SJCRH30 (cell line): ENCODE measurements around the gene ALG14. TPM values are rescaled to one million over a fixed set of nuclear protein-coding genes. Genes with fewer than 3 reads are reported as not detected.
"Not testable (repeated sequence)": the region's sequence is repeated elsewhere in the genome, so short reads cannot be mapped to it uniquely, and the experiment has no call there.

Source experiments
- DNase-seq, 2 experiments: peaks; one replicate each; pipeline ENCODE4 v3.0.0-alpha.2; 2015 to 2020
- H3K27ac ChIP-seq: fragments of 250-450 bp; sonication (Bioruptor Pico); 2 replicates; pipeline ENCODE4 v1.5.1; 2020; ENCODE audit warnings: mild to moderate bottlenecking, moderate library complexity
- H3K27me3 ChIP-seq: fragments of 250-450 bp; sonication (Bioruptor Pico); 2 replicates; pipeline ENCODE4 v1.5.1; 2020; ENCODE audit warnings: mild to moderate bottlenecking, moderate library complexity
- H3K36me3 ChIP-seq: fragments of 250-450 bp; sonication (Bioruptor Pico); 2 replicates; pipeline ENCODE4 v1.5.1; 2020; ENCODE audit warnings: mild to moderate bottlenecking, moderate library complexity
- H3K4me1 ChIP-seq: fragments of 250-450 bp; sonication (Bioruptor Pico); 2 replicates; pipeline ENCODE4 v1.5.1; 2020; ENCODE audit warnings: mild to moderate bottlenecking, moderate library complexity
- H3K4me3 ChIP-seq: fragments of 250-450 bp; sonication (Bioruptor Pico); 2 replicates; pipeline ENCODE4 v1.5.1; 2020; ENCODE audit warnings: mild to moderate bottlenecking, moderate library complexity
- H3K9me3 ChIP-seq: fragments of 250-450 bp; sonication (Bioruptor Pico); replicated peaks from 2 replicates; pipeline ENCODE4 v1.5.1; 2020; ENCODE audit warnings: mild to moderate bottlenecking, moderate library complexity
- total RNA-seq: library from RNA; depleted of rRNA; stranded (reverse); fragments of >200 nt; shearing (Covaris generic); gene quantifications from 2 replicates; pipeline ENCODE4 v1.2.3, GENCODE V29; 2014

Gene ALG14
- total RNA-seq, 1 experiment from 2014 or later, result 5.5 TPM

GRCh38 chr1:95096218-95096841 is 23.6 kb upstream of the ALG14 start:
- Histone ChIP-seq H3K36me3 (no peaks in the 10 kb centered on the region), H3K27ac (no peak overlapping the region), H3K4me3 (no peak overlapping the region), H3K27me3 (no peaks in the 10 kb centered on the region), H3K4me1 (no peaks in the 10 kb centered on the region), H3K9me3 (no peaks in the 10 kb centered on the region)
- DNase-seq, result no peak

- H3K4me1 ChIP-seq, result no peaks in the 10 kb centered on the region
- H3K27me3 ChIP-seq, result no peaks in the 10 kb centered on the region
- no peaks in the 10 kb centered on the region for H3K36me3 ChIP-seq
- no peak overlapping the region for H3K27ac ChIP-seq
- H3K4me3 ChIP-seq, result no peak overlapping the region
- H3K9me3 ChIP-seq, result no peaks in the 10 kb centered on the region
- DNase-seq, result no peak
Measured at GRCh38 chr1:95095833-95096217, 23.1 kb upstream of the ALG14 start.

DNA sequence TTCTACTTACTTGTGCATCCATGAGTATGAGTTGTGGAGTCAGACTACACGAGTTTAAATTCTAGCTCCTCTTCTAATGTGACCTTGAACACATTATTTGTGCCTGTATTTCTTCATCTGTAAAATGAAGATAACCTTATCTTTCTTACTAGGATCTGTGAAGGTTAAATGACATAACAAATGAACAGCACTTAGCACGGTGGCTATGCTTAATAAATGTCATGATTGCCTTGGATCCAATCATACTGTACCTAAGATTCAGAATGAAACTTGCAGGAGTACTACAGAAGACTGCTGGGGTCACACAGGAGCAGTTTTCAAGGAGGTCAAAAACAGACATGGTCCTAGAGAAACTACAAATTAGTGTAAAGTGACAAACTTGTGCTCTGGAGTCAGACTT is 22.2 kb upstream of the ALG14 start:
- no peak overlapping the region for H3K27ac ChIP-seq
- peaks cover 3% of the 10 kb centered on the region; the same call in 1 of the 2 replicates for H3K9me3 ChIP-seq
- no peaks in the 10 kb centered on the region for H3K27me3 ChIP-seq

DNA sequence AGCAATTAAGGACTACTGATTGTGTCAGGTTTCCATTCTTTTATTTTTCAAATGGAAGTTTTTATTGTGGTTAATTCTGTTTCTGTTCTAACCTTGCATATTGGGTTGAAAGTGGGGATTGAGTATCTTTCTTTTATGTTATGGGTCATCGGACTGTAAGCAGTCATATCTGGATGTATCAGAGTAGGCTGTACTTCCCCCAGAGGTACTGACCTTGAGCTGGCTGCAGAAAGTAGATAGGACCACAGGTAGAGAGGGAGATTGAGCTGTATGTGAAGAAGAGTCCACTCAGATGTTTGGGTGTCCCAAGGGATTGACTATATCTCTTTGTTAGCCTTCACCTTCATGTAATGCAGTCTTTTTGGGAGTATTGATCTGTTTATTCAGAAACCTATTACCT is 20.5 kb upstream of the ALG14 start:
- no peaks in the 10 kb centered on the region for H3K36me3 ChIP-seq
- H3K27ac ChIP-seq, result no peak overlapping the region
- no peaks in the 10 kb centered on the region for H3K27me3 ChIP-seq

More for the DNA sequence above, 22.2 kb upstream of the ALG14 start:
- no peaks in the 10 kb centered on the region for H3K36me3 ChIP-seq
- no peak overlapping the region for H3K4me3 ChIP-seq
- no peak for DNase-seq
- no peaks in the 10 kb centered on the region for H3K4me1 ChIP-seq

DNA sequence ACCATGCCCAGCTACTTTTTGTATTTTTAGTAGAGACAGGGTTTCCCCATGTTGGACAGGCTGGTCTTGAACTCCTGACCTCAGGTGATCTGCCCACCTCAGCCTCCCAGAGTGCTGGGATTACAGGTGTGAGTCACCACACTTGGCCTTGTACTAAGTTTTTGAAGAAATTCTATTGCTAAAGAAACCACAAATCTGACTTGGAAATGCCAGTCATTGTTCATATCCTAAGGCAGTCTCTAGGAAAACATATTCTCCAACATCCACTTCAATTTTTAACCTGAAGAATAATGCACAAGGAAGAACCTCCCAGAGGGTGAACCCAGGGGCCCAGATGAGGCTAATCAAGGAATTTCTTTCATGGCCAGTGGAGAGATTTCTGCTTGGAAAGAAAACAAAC is 20.1 kb upstream of the ALG14 start:
- H3K27ac ChIP-seq, H3K27me3 ChIP-seq, DNase-seq, H3K9me3 ChIP-seq, H3K4me3 ChIP-seq, H3K4me1 ChIP-seq, H3K36me3 ChIP-seq: not testable (repeated sequence)

More for the DNA sequence above, 20.5 kb upstream of the ALG14 start:
- DNase-seq, result no peak
- Histone ChIP-seq H3K4me3 (no peak overlapping the region), H3K4me1 (no peaks in the 10 kb centered on the region), H3K9me3 (peaks cover 7% of the 10 kb centered on the region; the same call in 1 of the 2 replicates)

DNA sequence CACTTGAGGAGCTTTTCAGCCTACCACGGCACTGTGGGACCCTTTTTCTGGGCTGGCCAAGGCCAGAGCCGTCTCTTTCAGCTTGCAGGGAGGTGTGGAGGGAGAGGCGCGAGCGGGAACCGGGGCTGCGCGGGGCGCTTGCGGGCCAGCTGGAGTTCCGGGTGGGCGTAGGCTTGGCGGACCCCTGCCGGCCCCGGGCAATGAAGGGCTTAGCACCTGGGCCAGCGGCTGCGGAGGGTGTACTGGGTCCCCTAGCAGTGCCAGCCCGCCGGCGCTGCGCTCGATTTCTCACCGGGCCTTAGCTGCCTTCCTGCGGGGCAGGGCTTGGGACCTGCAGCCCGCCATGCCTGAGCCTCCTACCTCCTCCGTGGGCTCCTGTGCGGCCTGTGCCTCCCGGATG is 18.5 kb upstream of the ALG14 start:
- not testable (repeated sequence) for H3K4me3 ChIP-seq, H3K36me3 ChIP-seq, H3K27ac ChIP-seq, H3K9me3 ChIP-seq, H3K27me3 ChIP-seq, DNase-seq
- peaks cover 13% of the 10 kb centered on the region for H3K4me1 ChIP-seq

GRCh38 chr1:95089650-95090287 is 17.0 kb upstream of the ALG14 start:
- no peak for DNase-seq
- peaks cover 18% of the 10 kb centered on the region for H3K4me1 ChIP-seq
- H3K27ac ChIP-seq, result no peak overlapping the region
- peaks cover 7% of the 10 kb centered on the region; the same call in 1 of the 2 replicates for H3K9me3 ChIP-seq
- no peak overlapping the region for H3K4me3 ChIP-seq
- no peaks in the 10 kb centered on the region for H3K36me3 ChIP-seq
- no peaks in the 10 kb centered on the region for H3K27me3 ChIP-seq

- Histone ChIP-seq H3K9me3 (peaks cover 7% of the 10 kb centered on the region; the same call in 1 of the 2 replicates), H3K4me1 (peaks cover 18% of the 10 kb centered on the region), H3K27ac (no peak overlapping the region), H3K27me3 (no peaks in the 10 kb centered on the region), H3K4me3 (no peak overlapping the region), H3K36me3 (no peaks in the 10 kb centered on the region)
- no peak for DNase-seq
Measured at GRCh38 chr1:95088303-95088702, 15.6 kb upstream of the ALG14 start.

DNA sequence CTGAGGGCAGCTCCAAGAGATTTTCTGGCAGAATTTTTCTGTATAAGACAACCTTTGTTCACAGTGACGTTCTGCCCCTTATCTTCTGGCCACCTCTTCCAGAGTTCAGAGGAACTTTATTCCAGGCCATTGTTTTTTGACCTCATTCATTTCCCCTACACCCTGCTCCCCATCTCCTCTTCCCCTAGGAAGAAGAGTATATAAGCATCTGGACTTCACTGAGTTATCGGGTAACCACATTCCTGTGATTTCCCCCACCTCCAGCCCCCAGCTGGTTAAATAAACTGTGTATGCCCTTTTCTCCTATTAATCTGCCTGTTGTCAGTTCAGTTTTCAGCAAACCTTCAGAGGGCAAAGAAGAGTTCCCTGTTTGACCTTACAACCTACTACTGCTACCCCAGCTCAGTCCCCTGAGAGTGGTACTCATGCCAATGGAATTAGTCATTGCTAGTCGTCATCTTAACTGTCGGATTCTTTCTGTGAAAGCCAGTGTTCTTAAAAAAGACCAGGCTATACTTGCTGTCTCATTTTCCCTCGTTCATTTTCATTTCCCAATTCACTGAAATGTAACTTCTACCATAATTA is 14.3 kb upstream of the ALG14 start:
- Histone ChIP-seq H3K27me3 (no peaks in the 10 kb centered on the region), H3K9me3 (peaks cover 7% of the 10 kb centered on the region; the same call in 1 of the 2 replicates), H3K4me3 (0 out of 2 replicates have a peak overlapping the region, but pooled peaks have one; percentile 3), H3K27ac (peak overlapping the region; percentile 65), H3K4me1 (peaks cover 18% of the 10 kb centered on the region), H3K36me3 (no peaks in the 10 kb centered on the region)
- DNase-seq, result peak; percentile 87 to 90

- Histone ChIP-seq H3K36me3 (no peaks in the 10 kb centered on the region), H3K9me3 (0 out of 2 replicates have a peak, but pooled peaks cover 4% of the 10 kb centered on the region), H3K27ac (no peak overlapping the region), H3K27me3 (no peaks in the 10 kb centered on the region), H3K4me3 (no peak overlapping the region), H3K4me1 (peaks cover 18% of the 10 kb centered on the region)
- DNase-seq, result no peak
Measured at GRCh38 chr1:95085376-95085775, 12.6 kb upstream of the ALG14 start.

DNA sequence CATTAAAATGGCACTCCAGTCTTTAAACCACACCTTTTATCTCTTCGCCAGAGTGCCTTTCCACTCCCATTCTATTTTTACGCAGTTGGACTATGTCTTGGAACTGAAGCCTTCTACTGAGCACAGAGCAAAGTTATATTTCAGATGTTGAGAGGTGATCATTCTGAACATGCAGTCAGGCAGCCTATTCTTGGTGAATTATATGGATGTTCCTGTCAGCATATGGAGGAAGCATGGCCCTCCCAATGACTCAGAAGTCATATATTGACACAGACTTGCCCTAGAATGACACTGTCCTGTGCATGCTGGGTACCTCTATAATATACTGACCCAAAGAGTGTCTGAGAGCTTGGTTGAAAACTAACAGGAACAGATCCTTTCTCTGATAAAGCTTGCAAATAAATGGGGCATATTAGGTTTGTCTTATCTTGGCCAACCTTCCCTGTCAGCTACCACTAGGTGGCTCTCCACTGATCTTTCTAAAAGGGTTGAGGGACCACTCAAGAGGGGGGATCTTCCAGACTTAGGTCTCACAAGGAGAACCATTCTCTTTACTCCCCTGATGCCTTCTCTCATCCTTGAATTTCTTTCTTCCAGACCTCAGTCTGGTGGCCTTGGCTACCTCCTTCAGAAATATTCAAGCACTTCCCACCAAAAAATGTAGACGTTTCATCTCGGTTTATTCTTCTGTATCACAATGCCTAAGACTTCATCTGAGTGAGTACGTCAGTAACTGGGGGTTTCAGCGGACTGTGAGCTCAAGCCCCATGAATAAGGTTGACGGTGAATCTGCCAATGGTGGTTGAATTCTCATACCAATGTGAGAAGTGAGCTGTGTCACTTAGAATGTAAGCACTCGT is 11.8 kb upstream of the ALG14 start:
- peak; percentile 52 to 79 for DNase-seq
- H3K36me3 ChIP-seq, result no peaks in the 10 kb centered on the region
- no peak overlapping the region for H3K4me3 ChIP-seq
- H3K9me3 ChIP-seq, result 0 out of 2 replicates have a peak, but pooled peaks cover 4% of the 10 kb centered on the region
- H3K27ac ChIP-seq, result no peak overlapping the region
- H3K4me1 ChIP-seq, result peaks cover 18% of the 10 kb centered on the region
- no peaks in the 10 kb centered on the region for H3K27me3 ChIP-seq

DNA sequence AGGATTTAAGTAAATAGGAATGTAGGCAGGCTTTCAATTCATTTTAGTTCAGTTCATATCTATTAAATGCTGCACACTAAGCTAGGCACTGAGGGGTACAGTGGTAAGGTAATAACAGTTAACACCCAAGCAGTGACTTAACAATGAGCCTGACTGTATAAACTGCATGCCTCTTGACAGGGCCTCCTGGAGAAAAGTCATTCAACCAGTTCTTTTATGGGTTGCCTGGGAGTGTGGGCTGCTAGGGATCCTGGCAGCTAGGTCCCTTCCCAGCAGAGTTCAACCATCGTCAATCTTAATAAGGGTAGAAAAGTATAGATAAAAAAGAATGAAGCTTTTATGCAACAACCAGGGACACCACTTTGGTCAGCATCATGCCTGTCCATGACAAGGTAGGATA is 8.1 kb upstream of the ALG14 start:
- no peak for DNase-seq
- no peaks in the 10 kb centered on the region for H3K27me3 ChIP-seq
- no peak overlapping the region for H3K27ac ChIP-seq
- peaks cover 2% of the 10 kb centered on the region; the same call in 1 of the 2 replicates for H3K4me1 ChIP-seq
- no peaks in the 10 kb centered on the region for H3K9me3 ChIP-seq
- H3K4me3 ChIP-seq, result no peak overlapping the region
- H3K36me3 ChIP-seq, result no peaks in the 10 kb centered on the region

DNA sequence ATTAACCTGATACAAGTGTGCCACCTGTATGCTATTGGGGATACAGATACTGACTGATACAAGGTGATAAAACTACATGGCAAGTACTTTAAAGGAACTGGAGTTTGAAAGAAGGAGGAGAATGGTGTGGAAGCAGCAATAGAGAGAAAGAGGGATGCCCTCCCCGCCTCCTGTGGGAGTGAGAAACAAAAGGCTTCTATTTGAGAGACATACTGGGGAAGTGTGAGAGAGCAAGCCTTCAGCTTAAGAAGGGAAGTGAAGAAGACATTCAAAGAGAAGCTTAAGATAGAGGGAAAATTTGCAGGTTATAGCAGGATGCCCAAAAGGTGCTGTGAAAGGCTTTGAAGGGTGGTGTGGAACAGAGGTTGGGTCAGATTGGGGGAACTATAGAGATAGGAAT is 7.7 kb upstream of the ALG14 start:
- Histone ChIP-seq H3K27ac (no peak overlapping the region), H3K4me3 (no peak overlapping the region), H3K9me3 (no peaks in the 10 kb centered on the region), H3K27me3 (no peaks in the 10 kb centered on the region), H3K4me1 (peaks cover 2% of the 10 kb centered on the region; the same call in 1 of the 2 replicates), H3K36me3 (no peaks in the 10 kb centered on the region)
- DNase-seq, result no peak

DNA sequence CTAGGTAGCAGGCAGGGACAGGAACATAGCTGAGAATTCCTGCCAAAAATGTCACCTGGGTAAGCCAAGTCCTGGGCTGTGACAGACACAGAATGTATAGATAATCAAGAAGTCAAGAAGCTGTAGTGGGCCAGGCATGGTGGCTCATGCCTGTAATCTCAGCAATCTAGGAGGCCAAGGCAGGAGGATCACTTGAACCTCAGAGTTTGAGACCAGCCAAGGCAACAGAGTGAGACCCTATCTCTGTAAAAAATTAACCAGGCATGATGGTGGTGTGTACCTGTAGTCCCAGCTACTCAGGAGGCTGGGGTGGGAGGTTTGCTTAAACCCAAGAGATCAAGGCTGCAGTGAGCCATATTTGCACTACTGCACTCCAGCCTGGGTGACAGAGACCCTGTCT is 3.3 kb upstream of the ALG14 start:
- Histone ChIP-seq H3K27me3 (no peaks in the 10 kb centered on the region), H3K9me3 (no peaks in the 10 kb centered on the region), H3K27ac (no peak overlapping the region), H3K4me3 (no peak overlapping the region), H3K36me3 (no peaks in the 10 kb centered on the region), H3K4me1 (no peaks in the 10 kb centered on the region; the same call in 1 of the 2 replicates)
- no peak for DNase-seq
